GM12872 (cell line): ENCODE data around the gene SP2.

Experiments
- CTCF ChIP-seq: IDR thresholded peaks from 3 replicates; pipeline ENCODE4 v1.5.1; 2011; ENCODE audit warnings: low read depth, mild to moderate bottlenecking, low read length, moderate library complexity; ENCODE audit not compliant: insufficient read depth

The SP2 gene

GRCh38 chr17:47969930-47970724, 74.1 kb downstream of the SP2 start:
- TF ChIP-seq CTCF = no peak

- TF ChIP-seq CTCF = peak; percentile 94
These were observed 74.9 kb downstream of the SP2 start, which contains the start of gene CDK5RAP3 for GRCh38 chr17:47970725-47971499. CDK5RAP3 (plus strand) TSS chr17:47971113; CDS start chr17:47971147, 34 bp downstream.

- no peak for TF ChIP-seq CTCF
These were observed 77.5 kb downstream of the SP2 start for GRCh38 chr17:47973541-47973940.

GRCh38 chr17:47975189-47975822, 79.3 kb downstream of the SP2 start:
- no peak for TF ChIP-seq CTCF

GRCh38 chr17:47975823-47976205, 79.8 kb downstream of the SP2 start:
- no peak for TF ChIP-seq CTCF

- peak; percentile 85 for TF ChIP-seq CTCF
These were observed 82.3 kb downstream of the SP2 start for GRCh38 chr17:47978324-47978723.
